A549 (cell line): ENCODE results near the gene INPP4B.

Source experiments
- CBX8 ChIP-seq: fragments of 200-600 bp; sonication (generic); IDR thresholded peaks from 2 replicates; pipeline ENCODE4 v1.6.1; 2016
- EP300 ChIP-seq, 2 experiments: fragments of >200 bp; sonication (Bioruptor Twin); formaldehyde crosslinking; IDR thresholded peaks; 2 replicates in 1 of 2; 3 replicates in 1 of 2; pipeline ENCODE4 v1.6.1; 2016 to 2017
- ESRRA ChIP-seq: fragments of 150-350 bp; IDR thresholded peaks from 2 replicates; pipeline ENCODE4 v1.6.1; 2014; ENCODE audit warnings: mild to moderate bottlenecking, low read length, borderline replicate concordance
- GATA3 ChIP-seq: IDR thresholded peaks from 2 replicates; pipeline ENCODE4 v1.6.1; 2012; ENCODE audit warnings: borderline replicate concordance
- MAZ ChIP-seq: fragments of 150-350 bp; IDR thresholded peaks from 2 replicates; pipeline ENCODE4 v1.6.1; 2014; ENCODE audit warnings: antibody characterized with exemption, low read depth, low read length, borderline replicate concordance
- POLR2A ChIP-seq: IDR thresholded peaks from 2 replicates; pipeline ENCODE4 v1.6.1; 2012; ENCODE audit warnings: mild to moderate bottlenecking, low read length
- TF ChIP-seq, protein P1 (sequence below): fragments of >200 bp; sonication (Bioruptor Twin); formaldehyde crosslinking; IDR thresholded peaks from 3 replicates; pipeline ENCODE4 v1.5.1; 2016
- TF ChIP-seq, protein P2 (sequence below): fragments of 150-350 bp; IDR thresholded peaks from 2 replicates; pipeline ENCODE4 v1.6.1; 2014; ENCODE audit warnings: low read depth, mild to moderate bottlenecking, low read length
- TF ChIP-seq, protein P3 (sequence below): fragments of 200-600 bp; sonication (generic); IDR thresholded peaks from 2 replicates; pipeline ENCODE4 v1.6.1; 2016; ENCODE audit warnings: antibody characterized with exemption, mild to moderate bottlenecking, moderate library complexity

DNA sequence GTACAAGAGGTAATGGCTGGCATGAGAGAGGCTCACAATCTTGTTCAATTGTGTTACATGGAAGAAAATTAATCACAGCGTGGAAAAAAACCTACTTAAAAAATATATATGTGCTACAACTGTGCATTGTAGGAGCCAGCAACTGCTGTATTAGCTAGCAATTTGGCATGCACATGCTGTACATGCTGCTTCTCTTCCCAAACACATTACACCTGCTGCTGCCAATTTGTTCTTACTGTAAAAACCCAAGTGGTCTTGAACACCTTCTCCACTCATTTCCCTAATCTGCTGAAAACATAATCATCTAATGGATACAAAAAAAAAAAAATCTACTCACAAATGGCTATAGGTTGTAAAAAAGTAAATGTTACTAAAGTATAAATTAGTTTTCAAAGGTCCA, 264.2 kb downstream of the INPP4B start:
- TF ChIP-seq POLR2A = no peak
- no peak for TF ChIP-seq CBX8
- TF ChIP-seq, protein P1, sequence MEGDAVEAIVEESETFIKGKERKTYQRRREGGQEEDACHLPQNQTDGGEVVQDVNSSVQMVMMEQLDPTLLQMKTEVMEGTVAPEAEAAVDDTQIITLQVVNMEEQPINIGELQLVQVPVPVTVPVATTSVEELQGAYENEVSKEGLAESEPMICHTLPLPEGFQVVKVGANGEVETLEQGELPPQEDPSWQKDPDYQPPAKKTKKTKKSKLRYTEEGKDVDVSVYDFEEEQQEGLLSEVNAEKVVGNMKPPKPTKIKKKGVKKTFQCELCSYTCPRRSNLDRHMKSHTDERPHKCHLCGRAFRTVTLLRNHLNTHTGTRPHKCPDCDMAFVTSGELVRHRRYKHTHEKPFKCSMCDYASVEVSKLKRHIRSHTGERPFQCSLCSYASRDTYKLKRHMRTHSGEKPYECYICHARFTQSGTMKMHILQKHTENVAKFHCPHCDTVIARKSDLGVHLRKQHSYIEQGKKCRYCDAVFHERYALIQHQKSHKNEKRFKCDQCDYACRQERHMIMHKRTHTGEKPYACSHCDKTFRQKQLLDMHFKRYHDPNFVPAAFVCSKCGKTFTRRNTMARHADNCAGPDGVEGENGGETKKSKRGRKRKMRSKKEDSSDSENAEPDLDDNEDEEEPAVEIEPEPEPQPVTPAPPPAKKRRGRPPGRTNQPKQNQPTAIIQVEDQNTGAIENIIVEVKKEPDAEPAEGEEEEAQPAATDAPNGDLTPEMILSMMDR = no peak
- TF ChIP-seq, protein P2, sequence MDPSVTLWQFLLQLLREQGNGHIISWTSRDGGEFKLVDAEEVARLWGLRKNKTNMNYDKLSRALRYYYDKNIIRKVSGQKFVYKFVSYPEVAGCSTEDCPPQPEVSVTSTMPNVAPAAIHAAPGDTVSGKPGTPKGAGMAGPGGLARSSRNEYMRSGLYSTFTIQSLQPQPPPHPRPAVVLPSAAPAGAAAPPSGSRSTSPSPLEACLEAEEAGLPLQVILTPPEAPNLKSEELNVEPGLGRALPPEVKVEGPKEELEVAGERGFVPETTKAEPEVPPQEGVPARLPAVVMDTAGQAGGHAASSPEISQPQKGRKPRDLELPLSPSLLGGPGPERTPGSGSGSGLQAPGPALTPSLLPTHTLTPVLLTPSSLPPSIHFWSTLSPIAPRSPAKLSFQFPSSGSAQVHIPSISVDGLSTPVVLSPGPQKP = no peak
- no peak for TF ChIP-seq GATA3
- no peak for TF ChIP-seq EP300 (IDR thresholded peaks at IDR 0.05)
- no peak for TF ChIP-seq ESRRA
- TF ChIP-seq, protein P3, sequence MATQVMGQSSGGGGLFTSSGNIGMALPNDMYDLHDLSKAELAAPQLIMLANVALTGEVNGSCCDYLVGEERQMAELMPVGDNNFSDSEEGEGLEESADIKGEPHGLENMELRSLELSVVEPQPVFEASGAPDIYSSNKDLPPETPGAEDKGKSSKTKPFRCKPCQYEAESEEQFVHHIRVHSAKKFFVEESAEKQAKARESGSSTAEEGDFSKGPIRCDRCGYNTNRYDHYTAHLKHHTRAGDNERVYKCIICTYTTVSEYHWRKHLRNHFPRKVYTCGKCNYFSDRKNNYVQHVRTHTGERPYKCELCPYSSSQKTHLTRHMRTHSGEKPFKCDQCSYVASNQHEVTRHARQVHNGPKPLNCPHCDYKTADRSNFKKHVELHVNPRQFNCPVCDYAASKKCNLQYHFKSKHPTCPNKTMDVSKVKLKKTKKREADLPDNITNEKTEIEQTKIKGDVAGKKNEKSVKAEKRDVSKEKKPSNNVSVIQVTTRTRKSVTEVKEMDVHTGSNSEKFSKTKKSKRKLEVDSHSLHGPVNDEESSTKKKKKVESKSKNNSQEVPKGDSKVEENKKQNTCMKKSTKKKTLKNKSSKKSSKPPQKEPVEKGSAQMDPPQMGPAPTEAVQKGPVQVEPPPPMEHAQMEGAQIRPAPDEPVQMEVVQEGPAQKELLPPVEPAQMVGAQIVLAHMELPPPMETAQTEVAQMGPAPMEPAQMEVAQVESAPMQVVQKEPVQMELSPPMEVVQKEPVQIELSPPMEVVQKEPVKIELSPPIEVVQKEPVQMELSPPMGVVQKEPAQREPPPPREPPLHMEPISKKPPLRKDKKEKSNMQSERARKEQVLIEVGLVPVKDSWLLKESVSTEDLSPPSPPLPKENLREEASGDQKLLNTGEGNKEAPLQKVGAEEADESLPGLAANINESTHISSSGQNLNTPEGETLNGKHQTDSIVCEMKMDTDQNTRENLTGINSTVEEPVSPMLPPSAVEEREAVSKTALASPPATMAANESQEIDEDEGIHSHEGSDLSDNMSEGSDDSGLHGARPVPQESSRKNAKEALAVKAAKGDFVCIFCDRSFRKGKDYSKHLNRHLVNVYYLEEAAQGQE = no peak
- TF ChIP-seq MAZ = no peak
